Measurements from ENCODE around the gene INPP5A.
"Not testable (repeated sequence)": the region's sequence is repeated elsewhere in the genome, so short reads cannot be mapped to it uniquely, and the experiment has no call there.

The INPP5A gene

DNA sequence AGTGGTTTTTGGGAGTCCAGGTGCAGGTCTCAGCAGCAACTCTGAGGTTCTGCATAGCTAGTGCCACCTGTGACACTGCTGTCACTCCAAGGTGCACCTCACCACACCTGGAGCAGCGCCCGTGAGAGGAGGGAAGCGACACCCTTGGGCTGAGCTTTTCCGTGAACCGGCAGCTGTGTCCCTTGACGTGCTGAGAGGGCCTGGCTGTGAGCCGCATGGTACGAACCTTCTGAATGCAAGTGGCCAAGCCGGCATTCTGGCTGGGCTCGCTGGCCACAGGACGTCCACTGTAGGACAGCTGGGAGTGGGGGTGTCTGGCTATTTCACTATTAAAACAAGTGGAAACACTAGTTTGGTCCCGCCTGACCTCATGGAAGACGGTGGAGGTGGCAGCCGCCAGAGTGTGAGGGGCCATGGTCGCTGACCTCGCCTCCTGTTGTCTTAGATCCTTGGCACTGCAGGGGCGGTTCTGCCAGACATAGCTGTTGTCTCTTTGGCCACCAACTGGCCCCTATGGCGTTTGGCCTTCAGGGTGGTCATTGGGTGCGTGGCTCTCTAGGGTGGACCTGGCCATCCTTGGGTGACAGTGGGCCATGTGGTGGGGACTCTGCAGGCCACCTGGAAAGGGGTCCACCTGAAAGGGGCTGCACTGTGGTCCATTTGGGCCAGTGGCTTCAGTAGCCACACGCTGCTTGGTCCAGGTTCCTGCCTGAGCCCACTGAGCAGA, 12.9 kb downstream of the INPP5A start:
- FAIRE-seq, result no peak

DNA sequence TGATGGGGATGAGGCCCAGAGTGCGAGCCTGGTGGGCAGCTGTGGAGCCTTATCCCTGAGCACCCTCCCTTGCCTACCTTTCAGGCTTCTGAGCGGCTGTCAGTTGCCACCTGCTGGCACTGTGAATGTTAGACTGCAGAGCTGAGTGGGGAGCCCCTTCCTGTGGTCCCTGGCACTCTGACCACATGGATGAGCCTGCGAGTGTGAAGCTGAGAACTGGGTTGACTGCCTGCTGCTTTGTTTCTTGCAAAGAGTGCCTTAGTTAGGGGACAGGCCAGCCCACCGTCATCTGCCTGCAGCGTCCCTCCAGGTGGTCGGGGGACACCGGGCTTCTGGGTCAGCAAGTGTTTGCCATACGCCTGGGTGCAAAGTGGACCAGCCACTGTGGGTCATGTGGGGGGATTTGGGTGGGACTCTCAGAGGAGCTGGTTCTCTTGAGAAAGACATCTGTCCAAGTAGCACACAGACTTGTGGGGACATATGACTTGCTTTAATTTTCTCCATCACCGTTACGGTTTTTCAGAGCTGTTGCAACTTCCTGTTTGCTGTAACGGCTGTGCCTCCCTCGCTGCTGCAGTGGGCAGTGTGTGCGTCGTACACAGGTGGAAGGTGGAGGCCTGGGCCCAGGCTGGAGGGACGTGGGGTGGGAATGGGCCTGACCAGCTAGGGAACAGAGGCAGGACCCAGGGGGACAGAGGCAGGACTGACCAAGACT, 13.7 kb downstream of the INPP5A start:
- FAIRE-seq, result no peak

DNA sequence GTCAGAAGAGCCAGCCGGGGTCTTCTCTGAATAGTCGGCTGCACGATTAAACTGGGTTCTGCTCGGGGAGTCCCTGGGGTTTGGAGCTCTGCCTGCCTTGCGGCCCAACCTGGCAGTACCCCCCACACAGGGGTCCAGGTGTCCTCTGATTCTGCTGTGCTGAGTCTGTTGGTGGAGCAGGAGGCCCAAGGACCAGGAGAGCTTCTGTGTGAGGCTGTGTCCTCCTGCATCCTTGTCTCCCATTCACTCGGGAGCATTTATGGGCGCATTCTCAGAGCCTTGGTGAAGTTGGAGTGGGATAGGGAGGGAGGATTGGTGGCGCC, 14.2 kb downstream of the INPP5A start:
- no peak for FAIRE-seq

DNA sequence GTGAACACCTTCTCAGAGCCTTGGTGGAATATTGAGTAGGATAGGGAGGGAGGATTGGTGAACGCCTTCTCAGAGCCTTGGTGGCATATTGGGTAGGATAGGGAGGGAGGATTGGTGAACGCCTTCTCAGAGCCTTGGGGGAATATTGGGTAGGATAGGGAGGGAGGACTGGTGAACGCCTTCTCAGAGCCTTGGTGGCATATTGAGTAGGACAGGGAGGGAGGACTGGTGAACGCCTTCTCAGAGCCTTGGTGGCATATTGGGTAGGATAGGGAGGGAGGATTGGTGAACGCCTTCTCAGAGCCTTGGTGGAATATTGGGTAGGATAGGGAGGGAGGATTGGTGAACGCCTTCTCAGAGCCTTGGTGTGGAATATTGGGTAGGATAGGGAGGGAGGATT, 15.0 kb downstream of the INPP5A start:
- FAIRE-seq, result not testable (repeated sequence)

DNA sequence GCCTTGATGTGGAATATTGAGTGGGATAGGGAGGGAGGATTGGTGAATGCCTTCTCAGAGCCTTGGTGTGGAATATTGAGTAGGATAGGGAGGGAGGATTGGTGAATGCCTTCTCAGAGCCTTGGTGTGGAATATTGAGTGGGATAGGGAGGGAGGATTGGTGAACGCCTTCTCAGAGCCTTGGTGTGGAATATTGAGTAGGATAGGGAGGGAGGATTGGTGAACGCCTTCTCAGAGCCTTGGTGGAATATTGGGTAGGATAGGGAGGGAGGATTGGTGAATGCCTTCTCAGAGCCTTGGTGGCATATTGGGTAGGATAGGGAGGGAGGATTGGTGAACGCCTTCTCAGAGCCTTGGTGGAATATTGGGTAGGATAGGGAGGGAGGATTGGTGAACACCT, 16.0 kb downstream of the INPP5A start:
- FAIRE-seq, result not testable (repeated sequence)

DNA sequence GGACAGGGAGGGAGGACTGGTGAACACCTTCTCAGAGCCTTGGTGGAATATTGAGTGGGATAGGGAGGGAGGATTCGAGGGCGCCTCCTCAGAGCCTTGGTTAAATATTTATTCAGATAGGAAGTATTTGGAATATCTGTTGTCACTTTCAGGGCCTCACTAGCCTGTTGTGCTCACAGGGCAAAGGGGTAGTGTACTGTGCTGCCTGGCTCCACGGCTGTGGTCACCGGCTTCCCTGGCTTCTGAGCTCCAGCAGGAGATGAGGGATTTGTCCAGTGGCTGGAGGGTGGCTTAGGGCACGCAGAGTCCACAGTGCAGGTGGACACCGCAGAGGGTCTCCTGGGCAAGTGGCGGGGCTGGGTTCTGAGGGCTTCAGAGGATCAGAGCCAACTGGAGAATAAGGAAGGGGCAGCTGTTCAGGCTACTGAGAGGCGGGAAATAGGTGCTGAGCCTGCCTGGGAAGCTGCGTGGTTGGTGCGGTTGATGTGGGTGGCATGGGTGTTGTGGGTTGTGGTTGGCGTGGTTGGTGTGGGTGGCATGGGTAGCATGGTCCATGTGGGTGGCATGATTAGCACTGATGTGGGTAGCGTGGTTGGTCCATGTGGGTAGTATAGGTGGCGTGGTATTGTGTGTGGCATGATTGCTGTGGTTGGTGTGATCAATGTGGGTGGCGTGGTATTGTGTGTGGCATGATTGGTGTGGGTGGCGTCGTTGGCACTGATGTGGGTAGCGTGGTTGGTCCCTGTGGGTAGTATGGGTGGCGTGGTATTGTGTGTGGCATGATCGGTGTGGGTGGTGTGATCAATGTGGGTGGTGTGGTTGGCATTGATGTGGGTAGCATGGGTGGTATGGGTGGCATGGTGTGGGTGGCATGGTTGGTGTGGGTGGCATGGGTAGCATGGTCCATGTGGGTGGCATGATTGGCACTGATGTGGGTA, 16.7 kb downstream of the INPP5A start:
- FAIRE-seq, result no peak

DNA sequence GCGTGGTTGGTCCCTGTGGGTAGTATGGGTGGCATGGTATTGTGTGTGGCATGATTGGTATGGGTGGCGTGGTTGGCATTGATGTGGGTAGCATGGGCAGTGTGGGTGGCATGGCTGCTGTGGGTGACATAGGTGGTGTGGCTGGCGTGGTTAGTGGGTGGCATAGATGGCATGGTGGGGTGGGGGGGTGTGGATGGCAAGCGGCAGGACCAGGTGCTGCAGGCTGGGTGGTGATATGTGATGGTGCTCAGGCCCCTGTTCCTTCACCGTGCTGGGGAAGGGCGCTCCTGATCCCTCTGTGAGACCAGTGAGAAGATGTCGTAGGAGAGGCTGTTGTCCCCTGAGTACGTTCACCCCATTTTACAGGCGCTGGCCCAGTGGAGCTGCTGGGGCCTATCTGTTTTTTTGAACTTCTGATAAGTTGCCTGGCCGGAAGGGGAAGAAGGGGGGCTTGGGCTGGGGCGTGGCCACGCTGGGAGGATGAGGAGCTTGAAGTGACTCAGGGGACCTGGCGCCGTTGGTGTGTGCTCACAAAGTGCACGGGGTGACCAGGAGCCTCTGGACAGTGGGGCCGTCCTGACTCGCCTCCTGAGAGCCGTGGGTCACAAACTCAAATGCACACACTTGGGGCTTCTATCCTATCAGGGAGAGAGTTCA, 17.5 kb downstream of the INPP5A start:
- FAIRE-seq, result no peak

DNA sequence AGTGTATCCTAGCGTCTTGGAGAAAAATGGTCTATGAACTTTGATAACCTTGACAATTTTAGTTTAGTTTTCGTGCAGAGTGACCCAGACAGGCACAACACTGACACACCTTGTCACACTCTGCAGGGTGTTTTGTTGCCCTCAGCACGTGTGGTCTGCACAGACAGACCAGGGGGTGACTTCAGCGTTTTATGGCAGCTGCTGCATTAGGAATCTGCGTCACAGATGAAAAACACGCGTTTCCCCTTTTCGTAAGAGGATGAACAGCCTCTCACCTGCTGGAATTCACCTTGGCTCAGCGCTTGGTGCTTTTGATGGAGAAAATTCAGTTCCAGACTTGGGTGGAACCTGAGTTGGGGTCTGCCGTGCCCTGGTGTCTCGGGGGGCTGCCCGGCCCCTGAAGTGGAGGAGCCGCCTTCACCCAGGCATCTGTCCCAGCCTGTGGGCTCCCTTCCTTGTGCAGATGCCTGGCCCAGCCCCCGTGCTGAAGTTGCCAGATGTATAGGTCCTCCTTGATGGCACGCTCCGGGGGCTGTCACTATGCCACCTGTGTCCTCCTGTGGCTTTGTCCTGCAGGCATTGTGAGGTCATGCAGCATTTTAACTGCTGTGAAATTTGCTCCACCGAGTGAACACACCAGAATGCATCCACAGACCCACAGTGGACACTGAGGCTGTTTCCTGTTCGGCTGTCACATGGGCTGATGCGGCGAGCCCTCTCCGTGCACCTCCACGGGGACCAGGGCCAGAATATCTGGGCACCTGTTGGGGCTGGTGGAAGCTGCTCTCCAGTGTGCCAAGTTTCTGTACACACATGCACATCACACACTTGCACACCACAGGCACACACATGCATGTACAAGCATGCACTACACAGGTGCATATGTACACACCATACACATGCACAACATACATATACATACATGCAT, 18.3 kb downstream of the INPP5A start:
- FAIRE-seq, result no peak

DNA sequence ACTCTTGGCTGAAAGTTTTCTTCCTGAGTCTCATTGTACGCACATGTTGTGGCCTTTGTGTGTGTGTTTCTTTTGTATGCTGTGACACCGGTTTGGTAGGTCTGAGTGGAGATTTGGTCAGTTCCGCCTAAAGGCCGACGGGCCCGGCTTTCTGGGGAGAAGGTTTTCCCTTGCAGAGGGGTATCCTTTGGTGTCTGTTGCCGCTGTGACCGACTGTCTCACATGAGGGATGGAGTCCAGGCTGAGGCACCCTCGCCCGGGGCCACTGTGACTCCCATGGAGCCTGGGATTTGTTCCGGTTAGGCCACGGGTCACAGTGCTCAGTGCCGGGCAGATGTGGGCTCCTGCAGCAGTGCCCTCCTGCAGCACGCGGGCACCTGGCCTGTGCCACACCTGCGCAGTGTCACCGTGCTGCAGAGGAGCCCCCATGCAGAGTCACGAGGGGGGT, 19.4 kb downstream of the INPP5A start:
- no peak for FAIRE-seq

DNA sequence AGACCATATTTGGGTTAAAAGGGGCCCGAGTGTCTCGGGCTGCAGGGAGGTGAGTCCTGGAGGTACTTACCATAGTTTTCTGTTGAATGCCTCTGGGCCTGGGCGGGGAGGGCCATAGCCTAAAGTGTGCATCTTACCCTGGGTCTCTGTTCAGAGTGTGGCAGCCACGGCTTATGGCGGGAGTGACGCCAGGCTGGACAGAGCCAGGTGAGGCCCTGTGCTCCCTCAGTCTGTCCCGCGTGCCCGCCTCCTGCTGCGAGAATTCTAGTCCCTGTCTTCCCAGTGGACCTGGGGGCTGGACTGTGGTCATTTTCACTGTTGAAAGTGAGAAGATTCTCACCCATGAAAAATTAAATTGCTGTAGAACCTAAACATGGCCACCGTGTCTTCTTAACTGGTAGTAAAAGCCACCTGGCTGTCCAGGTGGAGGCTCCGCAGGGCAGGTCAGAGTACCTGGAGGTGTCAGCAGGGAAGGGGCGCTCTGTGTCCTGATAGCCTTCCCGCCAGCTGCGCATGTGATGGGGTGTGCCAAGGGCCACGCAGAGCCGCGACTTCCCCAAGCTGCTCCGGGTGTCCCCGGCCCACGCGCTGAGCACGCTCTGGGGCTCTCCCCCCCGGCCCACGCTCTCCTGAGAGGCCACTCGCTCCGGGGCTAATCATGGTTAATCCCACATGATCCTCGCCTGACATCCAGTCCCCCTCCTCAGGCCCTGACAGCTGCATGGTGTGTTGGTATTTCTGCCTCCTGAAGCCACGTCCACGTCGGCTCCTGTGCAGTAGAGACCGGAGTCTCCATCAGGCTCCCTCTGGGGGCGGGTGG, 20.3 kb downstream of the INPP5A start:
- FAIRE-seq, result no peak

DNA sequence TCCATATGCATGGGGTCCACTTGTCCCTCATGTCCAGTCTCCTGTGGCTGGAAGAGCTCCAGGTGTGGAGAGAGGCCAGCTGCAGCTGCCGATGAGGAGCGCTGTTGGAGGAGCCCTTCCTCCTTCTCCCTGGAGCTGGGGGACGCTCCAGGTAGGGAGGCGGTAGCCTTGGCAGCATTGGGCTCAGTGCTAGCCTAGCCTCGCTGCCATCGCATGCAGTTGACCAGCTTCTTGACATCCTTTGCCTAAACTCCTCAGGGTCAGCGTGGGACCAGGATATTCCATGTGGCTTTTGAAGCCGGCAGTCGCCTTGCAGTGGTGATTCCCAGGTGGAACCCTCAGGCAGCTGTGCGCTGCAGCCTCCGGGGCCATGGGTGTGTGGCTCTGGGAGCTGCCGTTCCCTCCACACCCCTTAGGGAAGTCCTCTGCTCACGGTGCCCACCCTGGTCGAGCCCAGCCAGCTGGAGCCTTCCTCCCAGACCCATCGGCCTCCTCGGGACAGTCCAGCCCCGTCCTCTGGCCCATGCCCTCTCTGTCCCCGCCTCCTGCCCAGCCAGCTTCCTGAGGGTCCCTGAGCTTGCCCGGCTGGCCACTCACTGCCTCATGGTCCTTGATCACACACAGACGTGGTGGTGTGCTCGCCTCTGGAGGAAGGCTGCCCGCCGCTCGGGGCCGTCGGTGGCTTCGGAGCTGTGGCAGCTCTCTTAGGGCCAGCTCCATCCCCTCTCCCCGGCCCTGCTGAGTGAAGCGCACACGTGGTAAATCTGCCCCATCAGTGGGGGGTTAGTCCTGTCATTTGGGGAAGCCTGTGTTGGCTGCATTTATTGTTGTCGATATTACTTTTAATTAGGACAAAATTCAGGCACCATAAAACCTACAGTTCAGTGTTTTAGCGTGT, 21.2 kb downstream of the INPP5A start:
- FAIRE-seq, result no peak

DNA sequence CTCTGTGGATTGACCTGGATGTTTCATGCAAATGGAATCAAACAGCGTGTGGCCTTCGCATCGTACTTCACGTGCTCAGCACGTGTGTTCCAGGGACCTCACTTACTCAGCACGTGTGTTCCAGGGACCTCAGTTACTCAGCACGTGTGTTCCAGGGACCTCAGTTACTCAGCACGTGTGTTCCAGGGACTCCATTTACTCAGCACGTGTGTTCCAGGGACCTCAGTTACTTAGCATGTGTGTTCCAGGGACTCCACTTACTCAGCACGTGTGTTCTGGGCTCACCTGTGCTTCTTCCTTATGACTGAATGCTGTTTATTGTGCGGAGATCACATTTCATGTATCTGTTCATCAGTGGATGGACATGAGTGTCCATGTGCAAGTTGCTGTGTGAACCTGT, 22.0 kb downstream of the INPP5A start:
- no peak for FAIRE-seq

DNA sequence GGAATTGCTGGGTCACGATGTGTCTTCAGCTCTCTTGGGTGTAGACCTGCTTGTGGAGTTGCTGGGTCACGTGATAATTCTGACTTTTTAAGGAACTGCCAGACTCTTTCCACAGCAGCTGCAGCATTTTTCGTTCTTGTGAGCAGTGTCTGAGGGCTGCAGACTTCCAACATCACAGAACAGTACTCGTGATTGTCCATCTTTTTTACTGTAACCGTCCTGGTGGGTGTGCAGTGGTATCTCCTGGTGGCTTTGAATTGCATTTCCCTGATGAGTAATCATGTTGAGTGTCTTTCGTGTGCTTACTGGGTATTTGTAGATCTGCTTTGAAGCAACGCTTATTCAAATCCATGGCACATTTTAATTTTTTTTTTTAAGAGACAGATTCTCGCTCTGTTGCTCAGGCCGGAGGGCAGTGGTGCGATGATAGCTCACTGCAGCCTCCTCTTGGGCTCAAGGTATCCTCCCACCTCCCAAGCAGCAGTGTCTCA, 22.7 kb downstream of the INPP5A start:
- no peak for FAIRE-seq

DNA sequence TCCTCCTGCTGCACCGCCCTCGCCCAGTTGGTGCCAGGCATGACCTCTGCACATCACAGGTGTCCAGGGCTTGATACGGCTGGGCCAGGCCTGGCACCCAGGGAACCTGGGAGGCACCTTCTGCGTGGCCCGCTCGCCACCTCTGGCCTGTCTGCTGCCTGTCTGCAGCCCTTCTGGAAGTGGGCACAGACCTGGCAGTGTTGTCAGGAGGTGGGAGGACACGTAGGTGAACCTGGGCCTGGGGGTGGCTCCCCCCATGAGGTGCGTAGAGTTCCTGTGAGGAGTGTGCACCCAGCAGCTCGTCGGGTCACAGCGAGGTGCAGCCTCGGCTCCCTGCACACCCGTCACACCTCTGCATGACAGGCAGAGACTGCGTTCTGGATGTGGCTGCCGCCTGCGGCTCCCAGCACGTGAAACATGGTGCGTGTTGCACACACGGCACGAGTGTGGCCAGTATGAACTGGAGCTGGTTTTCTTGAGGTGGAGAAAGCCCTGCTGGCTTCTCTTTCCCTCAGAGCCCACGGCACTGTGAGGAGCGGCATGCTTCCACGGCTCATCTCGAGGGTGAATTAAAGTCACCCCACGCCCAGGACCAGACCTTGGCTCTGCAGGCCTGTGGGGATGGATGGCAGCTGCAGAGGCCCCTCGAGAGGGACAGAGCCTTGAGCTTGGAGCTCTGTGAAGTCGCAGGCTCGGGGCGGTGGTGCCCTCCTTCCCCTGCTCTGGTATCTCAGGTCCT, 24.8 kb downstream of the INPP5A start:
- no peak for FAIRE-seq

DNA sequence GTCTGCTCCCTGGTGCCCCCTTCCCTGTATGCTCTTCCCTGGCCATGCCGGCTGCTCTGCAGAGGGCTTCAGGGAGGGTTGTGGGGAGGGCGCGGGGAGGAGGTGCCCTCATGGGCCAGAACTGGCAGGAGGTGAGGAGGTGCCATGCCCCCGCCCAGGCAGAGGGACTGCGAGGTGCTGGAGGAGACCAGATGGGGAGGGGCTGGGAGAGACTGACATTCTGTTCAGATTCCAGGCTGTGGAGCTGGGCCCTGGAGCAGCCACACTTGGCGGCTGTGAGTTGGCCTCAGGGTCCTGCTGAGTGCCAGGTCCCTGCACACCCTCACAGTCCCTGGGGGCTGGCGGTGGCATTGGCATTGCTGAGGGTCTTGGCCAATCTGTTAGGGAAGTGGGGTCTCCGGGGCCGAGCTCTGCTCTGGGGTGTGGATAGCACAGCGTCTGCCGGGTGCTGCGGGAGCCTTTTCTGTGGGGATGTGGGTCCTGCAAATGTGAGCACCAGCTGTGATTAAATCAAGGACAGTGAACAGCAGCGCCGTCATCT, 25.4 kb downstream of the INPP5A start:
- FAIRE-seq, result no peak

DNA sequence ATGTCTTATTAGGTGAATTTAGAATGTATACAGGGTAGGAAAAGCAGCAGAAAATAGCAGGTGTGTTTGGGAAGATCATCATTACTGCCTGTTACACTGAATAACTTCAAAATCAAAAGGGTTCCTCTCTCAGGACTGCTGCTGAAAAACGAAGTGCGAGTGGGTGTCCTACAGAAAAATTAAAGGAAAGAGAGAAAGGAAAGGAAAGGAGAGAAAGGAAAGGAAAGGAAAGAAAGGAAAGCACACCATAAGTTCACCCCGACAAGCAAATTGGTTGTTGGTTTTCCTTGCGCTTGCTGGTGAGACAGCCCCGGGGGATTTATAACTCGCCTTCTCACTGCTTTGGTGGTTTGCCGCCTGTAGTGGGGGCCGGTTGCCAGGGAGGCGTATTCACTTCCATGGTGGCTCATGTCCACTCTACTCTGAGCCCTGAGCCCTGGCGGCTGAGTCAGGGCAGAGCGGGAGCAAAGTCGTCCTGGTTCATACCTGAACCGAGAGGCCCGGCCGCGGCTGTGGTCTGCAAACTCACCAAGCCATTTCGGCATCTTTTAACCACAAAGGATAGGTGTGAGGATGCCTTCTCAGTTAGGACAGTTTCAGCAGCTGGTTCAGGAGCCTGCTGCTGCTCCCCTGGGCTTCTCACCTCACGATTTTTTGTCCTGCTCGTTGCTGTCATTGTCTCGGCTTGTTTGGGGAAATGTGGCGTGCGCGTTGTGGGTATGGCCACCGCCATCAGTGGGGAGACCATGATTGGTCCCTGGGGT, 26.1 kb downstream of the INPP5A start:
- no peak for FAIRE-seq

DNA sequence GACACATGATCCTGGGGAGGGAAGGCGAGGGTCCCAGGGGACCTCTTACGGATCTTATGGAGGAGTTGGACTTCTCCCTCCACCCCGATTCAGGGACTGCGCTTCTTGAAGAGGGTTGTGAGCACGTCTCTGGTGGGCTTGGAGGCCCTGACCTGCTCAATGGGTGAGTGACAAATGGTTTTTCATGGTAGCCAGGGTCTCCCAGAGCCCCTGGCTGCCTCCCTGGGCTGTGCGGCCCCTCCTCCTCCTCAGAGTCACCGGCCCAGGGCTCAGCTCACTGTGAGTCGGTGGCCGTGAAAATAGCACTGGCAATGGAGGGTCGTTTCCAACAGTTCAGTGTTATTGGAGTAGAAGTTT, 26.6 kb downstream of the INPP5A start:
- FAIRE-seq, result no peak

DNA sequence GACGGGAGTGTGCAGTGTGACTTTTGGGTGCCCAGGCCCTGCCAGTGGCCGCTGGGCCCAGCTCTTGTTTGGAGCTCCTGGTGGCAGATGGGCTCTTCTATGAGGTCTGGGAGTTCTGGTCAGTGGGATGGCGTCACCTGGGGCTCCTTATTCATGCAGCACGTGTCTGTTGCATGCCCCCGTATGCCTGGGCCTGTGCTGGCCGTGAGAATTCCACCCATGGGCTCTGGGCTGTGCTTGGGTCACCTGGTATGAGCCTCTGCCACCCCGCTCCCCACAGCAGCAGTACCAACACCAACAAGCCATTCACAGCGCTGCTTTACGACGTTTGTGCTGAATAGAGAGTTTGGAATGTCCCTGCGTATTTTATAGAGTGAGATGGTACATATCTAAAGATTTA, 27.1 kb downstream of the INPP5A start:
- no peak for FAIRE-seq
